GM12878 (cell line): ENCODE measurements around the gene H1-8. TPM values are rescaled to one million over a fixed set of nuclear protein-coding genes. Genes with fewer than 3 reads are reported as not detected.

Experiments used
- ATAC-seq: fragments of 200-7000 bp; cut with Tn5 transposase; 3 replicates; pipeline ENCODE4 v1.9.1; 2020; ENCODE audit warnings: mild to moderate bottlenecking, moderate library complexity
- BruUV-seq: library from RNA; stranded (reverse); fragments of 400-500 nt; replicated peaks from 2 replicates; lab custom pipeline; 2021; lab: Mats Ljungman, UMichigan
- CTCF ChIA-PET: fragments of 300-600 bp; sonication (Branson Sonifier 250); formaldehyde crosslinking; extraction: SDS; loops from one replicate; lab custom pipeline; 2021; ENCODE audit warnings: inconsistent platforms; lab: Yijun Ruan, JAX
- POLR2A ChIA-PET: fragments of 350-600 bp; formaldehyde crosslinking; extraction: SDS; loops from one replicate; lab custom pipeline; 2021; ENCODE audit warnings: inconsistent platforms; lab: Charles Lee
- RAD21 ChIA-PET: fragments of 300-600 bp; sonication (Branson Sonifier 250); formaldehyde crosslinking; loops from one replicate; lab custom pipeline; 2023; ENCODE audit warnings: antibody characterized with exemption; ENCODE audit not compliant: unreplicated experiment; lab: Charles Lee
- SMC1A ChIA-PET: fragments of 300-600 bp; sonication (Branson Sonifier 250); formaldehyde crosslinking; loops from one replicate; lab custom pipeline; 2023; ENCODE audit not compliant: unreplicated experiment, uncharacterized antibody; lab: Charles Lee
- DNase-seq: peaks from one replicate; pipeline ENCODE4 v3.0.0-alpha.2; 2011; ENCODE audit warnings: low read depth, low spot score
- FAIRE-seq: peaks from 3 replicates; lab custom pipeline; 2011; peaks lifted over from hg19 to GRCh38; lab: Jason Lieb, UNC
- H2AFZ ChIP-seq: 2 replicates; pipeline ENCODE4 v1.6.0; 2011; ENCODE audit warnings: low read depth, low read length, control low read depth; ENCODE audit not compliant: control insufficient read depth
- H3K27ac ChIP-seq: 2 replicates; pipeline ENCODE4 v1.5.1; 2011; ENCODE audit warnings: control low read depth; ENCODE audit not compliant: control insufficient read depth, insufficient read depth
- H3K27me3 ChIP-seq, 2 experiments: replicated peaks in 1 of 2; 2 replicates each; pipeline versions ENCODE4 v1.6.0 to v1.6.1; 2011; ENCODE audit warnings: low read length in 1 of 2; ENCODE audit not compliant: control insufficient read depth in 2 of 2, insufficient read depth in 2 of 2
- H3K36me3 ChIP-seq, 2 experiments: 2 replicates each; pipeline ENCODE4 v1.5.1; 2011; ENCODE audit warnings: low read length in 1 of 2; ENCODE audit not compliant: control insufficient read depth in 2 of 2, insufficient read depth in 2 of 2
- H3K4me1 ChIP-seq: 2 replicates; pipeline ENCODE4 v1.6.1; 2011; ENCODE audit warnings: mild to moderate bottlenecking, low read length, moderate library complexity, mixed read lengths; ENCODE audit not compliant: control insufficient read depth, insufficient read depth
- H3K4me2 ChIP-seq: 2 replicates; pipeline ENCODE4 v1.6.0; 2011; ENCODE audit warnings: control low read depth; ENCODE audit not compliant: control insufficient read depth, insufficient read depth
- H3K4me3 ChIP-seq: fragments of 200-600 bp; sonication (generic); 2 replicates; pipeline ENCODE4 v1.5.1; 2016
- H3K79me2 ChIP-seq: 2 replicates; pipeline ENCODE4 v1.6.0; 2011; ENCODE audit warnings: low read length; ENCODE audit not compliant: control insufficient read depth, insufficient read depth
- H3K9ac ChIP-seq: 2 replicates; pipeline ENCODE4 v1.8.0; 2011; ENCODE audit warnings: low read length, control low read depth, mixed read lengths; ENCODE audit not compliant: control insufficient read depth, insufficient read depth
- H3K9me3 ChIP-seq: replicated peaks from 3 replicates; pipeline ENCODE4 v1.5.1; 2011; ENCODE audit warnings: mild to moderate bottlenecking, low read length; ENCODE audit not compliant: control insufficient read depth, insufficient read depth
- H4K20me1 ChIP-seq: 2 replicates; pipeline ENCODE4 v1.6.0; 2011; ENCODE audit not compliant: control insufficient read depth, insufficient read depth
- BRCA1 ChIP-seq: IDR thresholded peaks from 2 replicates; pipeline ENCODE4 v1.6.1; 2011; ENCODE audit warnings: low read depth, low read length, improper control_type of control experiment
- E4F1 ChIP-seq: fragments of 450-650 bp; IDR thresholded peaks from 2 replicates; pipeline ENCODE4 v1.6.1; 2018; ENCODE audit warnings: borderline replicate concordance, mild to moderate bottlenecking; ENCODE audit not compliant: partially characterized antibody
- HDAC2 ChIP-seq: fragments of 200-600 bp; sonication (generic); IDR thresholded peaks from 2 replicates; pipeline ENCODE4 v1.6.1; 2017
- KAT2A ChIP-seq: conservative IDR thresholded peaks from 2 replicates; pipeline ENCODE4 v1.6.1; 2011; ENCODE audit warnings: low read depth, low read length; ENCODE audit not compliant: control insufficient read depth
- NBN ChIP-seq: fragments of 450-650 bp; IDR thresholded peaks from 2 replicates; pipeline ENCODE4 v1.6.1; 2016
- RB1 ChIP-seq: fragments of 450-650 bp; formaldehyde crosslinking; IDR thresholded peaks from 2 replicates; pipeline ENCODE4 v1.6.1; 2017; ENCODE audit warnings: mild to moderate bottlenecking, borderline replicate concordance
- SPI1 ChIP-seq: IDR thresholded peaks from 2 replicates; pipeline ENCODE4 v1.6.1; 2011; ENCODE audit warnings: low read depth, mild to moderate bottlenecking, low read length, moderate library complexity, borderline replicate concordance; ENCODE audit not compliant: insufficient read depth
- WGBS: methylation state at CpG from one replicate; pipeline ENCODE4 v1.1.6; 2016; ENCODE audit warnings: low lambda C conversion rate; ENCODE audit not compliant: insufficient replicate concordance, insufficient coverage; ENCODE audit errors: missing lambda C conversion rate; 5-methylcytosine and 5-hydroxymethylcytosine counted together
- in situ Hi-C: fragments of 300-500 bp; cut with MboI; formaldehyde crosslinking; loops from 9 replicates; pipeline ENCODE4 v1.14.3; 2018; ENCODE audit warnings: mixed read lengths
- intact Hi-C: fragments of 100-400 bp; cut with micrococcal nuclease; formaldehyde crosslinking; loops from one replicate; pipeline ENCODE4 v1.14.2; 2022; ENCODE audit not compliant: unreplicated experiment
- polyA plus RNA-seq, 11 experiments: library from polyadenylated mRNA; depleted of rRNA in 4 of 11; unstranded in 6 of 11; stranded (reverse) in 5 of 11; fragments of >200 nt; fragmentation: Nextera tagmentation in 4 of 11; fragmentation: Illumina TruSeq in 1 of 11; extraction: Ambion mirVana in 4 of 11; extraction: Trizol in 1 of 11; gene quantifications; 1 replicate in 1 of 11; 2 replicates in 10 of 11; pipeline versions ENCODE4 v1.2.1 to v1.2.3, GENCODE V29; 2011 to 2016; ENCODE audit warnings: inconsistent platforms in 2 of 11, missing spikeins in 2 of 11, low read depth in 1 of 11
- total RNA-seq, 4 experiments: library from RNA; depleted of rRNA in 3 of 4; stranded (reverse); fragments of >200 nt in 3 of 4; fragmentation: Illumina TruSeq in 1 of 4; extraction: Trizol in 1 of 4; gene quantifications; 2 replicates each; pipeline versions ENCODE4 v1.2.1 to v1.2.3, GENCODE V29; 2013 to 2021
- TF ChIP-seq, protein P1 (sequence below): IDR thresholded peaks from 2 replicates; pipeline ENCODE4 v1.6.1; 2012; ENCODE audit warnings: low read depth, low read length, improper control_type of control experiment
- TF ChIP-seq, protein P2 (sequence below): IDR thresholded peaks from 2 replicates; pipeline ENCODE4 v1.6.1; 2011; ENCODE audit warnings: low read depth, low read length, improper control_type of control experiment, borderline replicate concordance

The H1-8 gene
- total and polyA plus RNA-seq, 10 of the 15 experiments (the other 5 are each of a cell fraction or from before 2014, with no cell fraction given) = not detected

DNA sequence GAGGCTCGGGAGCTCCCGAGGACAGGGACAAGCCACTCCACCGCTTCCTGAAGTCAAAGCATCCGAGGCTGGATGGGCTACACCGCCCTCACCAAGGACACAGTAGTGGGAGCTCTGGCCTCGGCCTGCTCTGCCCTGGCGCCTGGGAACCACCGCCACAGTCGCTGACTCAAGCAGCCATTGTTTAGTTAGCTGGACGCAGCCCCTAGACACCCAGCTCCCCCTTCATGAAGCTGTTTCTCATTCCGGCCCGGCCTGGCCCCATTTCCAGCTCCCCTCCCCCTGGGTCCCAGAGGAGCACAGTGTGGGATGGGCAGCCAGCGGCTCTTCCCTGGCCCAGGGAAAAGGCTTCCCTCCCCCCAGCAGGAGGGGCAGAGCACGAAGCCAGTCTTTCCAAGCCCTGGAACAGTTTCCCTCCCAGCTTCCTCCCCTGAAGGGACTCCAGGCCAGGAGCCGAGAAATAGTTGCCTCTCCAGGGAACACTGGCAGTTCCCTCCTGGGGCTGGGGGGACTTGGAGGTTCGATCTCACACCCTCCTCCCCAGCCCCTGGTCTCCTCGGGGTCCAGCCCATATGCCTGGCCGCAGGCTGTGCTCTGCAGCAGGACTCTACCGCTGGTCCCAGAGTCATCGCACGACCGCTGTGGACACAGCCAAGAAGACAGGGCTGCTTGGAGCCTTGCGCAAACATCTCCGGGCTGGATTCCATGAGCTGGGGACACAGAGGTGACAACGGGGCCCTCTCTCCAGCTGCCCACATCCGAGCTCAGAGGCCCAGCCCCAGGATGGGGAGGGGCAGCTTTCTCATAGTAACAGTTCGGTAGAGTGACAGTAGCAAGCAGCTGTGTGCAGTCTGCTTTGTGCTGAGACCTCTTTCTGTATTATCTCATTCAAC lies 53.5 kb downstream of the H1-8 start:
- ChIA-PET RAD21 (no interaction called here), CTCF (interaction anchor here (1.1 to 1.2 kb wide), 2 partner anchors 94 to 106 kb away, joined by 3 to 5 read pairs; no protein-coding TSS in a partner anchor), POLR2A (no interaction called here), SMC1A (interaction anchor here (0.7 kb wide), 1 partner anchor 1538 kb away, joined by 3 read pairs; no protein-coding TSS in a partner anchor)
- ATAC-seq = no peak; the same call in 2 of the 3 replicates
- Histone ChIP-seq H3K27ac (no peak overlapping the region), H3K4me3 (no peak overlapping the region), H3K9me3 (no peaks in the 10 kb centered on the region), H3K79me2 (no peaks in the 10 kb centered on the region), H3K27me3 (peaks cover 0 to 4% of the 10 kb centered on the region in 2 experiments; a peak in 3 of 4 replicates), H3K9ac (no peak overlapping the region), H2AFZ (no peak overlapping the region), H3K36me3 (no peaks in the 10 kb centered on the region), H3K4me2 (no peak overlapping the region), H3K4me1 (peaks cover 4% of the 10 kb centered on the region), H4K20me1 (no peaks in the 10 kb centered on the region)
- FAIRE-seq = no peak
- no peak for DNase-seq
- in situ Hi-C loops (no loop called here), intact Hi-C loops (no loop called here)
- WGBS = 33% methylated on average over 24 of the region's 27 CpGs
- TF ChIP-seq KAT2A = no peak
- TF ChIP-seq, protein P1, sequence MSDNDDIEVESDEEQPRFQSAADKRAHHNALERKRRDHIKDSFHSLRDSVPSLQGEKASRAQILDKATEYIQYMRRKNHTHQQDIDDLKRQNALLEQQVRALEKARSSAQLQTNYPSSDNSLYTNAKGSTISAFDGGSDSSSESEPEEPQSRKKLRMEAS = no peak
- BruUV-seq = no TSS peak

DNA sequence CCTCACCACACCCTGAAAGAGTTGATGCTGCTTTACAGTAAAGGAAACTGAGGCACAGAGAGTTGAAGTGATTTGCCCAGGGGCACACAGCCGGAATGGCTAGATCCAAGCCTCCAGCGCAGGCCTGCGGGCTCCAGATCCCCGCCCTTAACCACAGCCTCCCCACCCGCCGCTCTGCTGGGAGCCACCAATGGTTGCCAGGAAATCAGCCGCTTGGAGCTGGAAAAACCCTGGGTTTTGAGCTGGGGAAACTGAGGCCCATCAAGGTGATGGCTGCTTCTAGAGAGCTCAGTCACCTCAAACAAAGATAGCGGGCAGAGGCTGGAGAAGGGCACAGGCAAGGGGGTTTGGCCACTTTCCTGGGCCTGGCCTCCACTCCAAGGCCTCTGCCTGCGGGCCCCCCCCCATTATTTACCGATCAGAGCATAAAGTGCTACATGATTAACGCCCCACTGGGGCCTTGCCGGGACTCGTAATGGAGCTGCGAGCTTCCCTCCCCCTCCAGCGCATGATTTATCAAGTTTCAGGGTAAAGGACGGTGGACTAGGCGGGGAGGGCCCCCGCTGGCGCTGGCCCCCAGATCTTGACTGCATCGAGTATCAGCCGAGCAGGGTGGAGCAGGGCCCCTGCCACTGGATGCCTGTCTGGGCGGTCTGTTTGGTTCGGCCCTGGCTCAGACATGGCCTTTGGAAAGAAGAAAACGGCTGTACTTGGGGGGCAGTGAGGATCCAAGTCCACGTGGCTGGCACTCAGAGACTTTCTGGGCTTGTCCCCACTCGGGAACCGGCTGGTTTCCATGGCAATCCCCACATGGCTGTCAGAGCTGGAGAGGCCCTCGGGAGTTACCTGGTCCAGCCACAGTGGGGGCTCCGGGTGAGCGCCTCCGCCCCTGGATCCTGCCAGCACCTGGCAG lies 54.4 kb downstream of the H1-8 start:
- 41% methylated on average over 31 of the region's 31 CpGs for WGBS
- intact Hi-C loops (no loop called here), in situ Hi-C loops (no loop called here)
- ATAC-seq (no peak), DNase-seq (no peak), FAIRE-seq (no peak)
- H3K4me3 ChIP-seq = no peak overlapping the region
- SMC1A ChIA-PET = no interaction called here
- POLR2A ChIA-PET = no interaction called here
- no TSS peak for BruUV-seq
- H3K27ac ChIP-seq = no peak overlapping the region
- peaks cover 0 to 4% of the 10 kb centered on the region in 2 experiments; a peak in 3 of 4 replicates for H3K27me3 ChIP-seq
- no peaks in the 10 kb centered on the region for H4K20me1 ChIP-seq
- RAD21 ChIA-PET = no interaction called here
- H3K36me3 ChIP-seq = no peaks in the 10 kb centered on the region
- no peaks in the 10 kb centered on the region for H3K79me2 ChIP-seq
- no peak overlapping the region for H2AFZ ChIP-seq
- CTCF ChIA-PET = interaction anchor here (1.1 to 1.4 kb wide), 3 partner anchors 93 to 214 kb away, joined by 3 to 5 read pairs (median 3); no protein-coding TSS in a partner anchor
- no peak overlapping the region for H3K4me2 ChIP-seq
- H3K4me1 ChIP-seq = peaks cover 4% of the 10 kb centered on the region
- no peak overlapping the region for H3K9ac ChIP-seq
- H3K9me3 ChIP-seq = no peaks in the 10 kb centered on the region
- TF ChIP-seq NBN (no peak), RB1 (no peak), E4F1 (no peak), BRCA1 (no peak), HDAC2 (no peak), SPI1 (no peak)
- TF ChIP-seq, protein P2, sequence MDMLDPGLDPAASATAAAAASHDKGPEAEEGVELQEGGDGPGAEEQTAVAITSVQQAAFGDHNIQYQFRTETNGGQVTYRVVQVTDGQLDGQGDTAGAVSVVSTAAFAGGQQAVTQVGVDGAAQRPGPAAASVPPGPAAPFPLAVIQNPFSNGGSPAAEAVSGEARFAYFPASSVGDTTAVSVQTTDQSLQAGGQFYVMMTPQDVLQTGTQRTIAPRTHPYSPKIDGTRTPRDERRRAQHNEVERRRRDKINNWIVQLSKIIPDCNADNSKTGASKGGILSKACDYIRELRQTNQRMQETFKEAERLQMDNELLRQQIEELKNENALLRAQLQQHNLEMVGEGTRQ = no peak
